K562 (cell line): Measurements from ENCODE around the gene TLE3. TPM values are rescaled to one million over a fixed set of nuclear protein-coding genes. Genes with fewer than 3 reads are reported as not detected.

Source experiments
- ATAC-seq: fragments of 200-7000 bp; cut with Tn5 transposase; 3 replicates; pipeline ENCODE4 v1.9.1; 2020; ENCODE audit warnings: moderate library complexity
- BruUV-seq: library from RNA; stranded (reverse); fragments of 400-500 nt; replicated peaks from 2 replicates; lab custom pipeline; 2021; lab: Mats Ljungman, UMichigan
- CTCF ChIA-PET: fragments of 300-600 bp; formaldehyde crosslinking; extraction: SDS; loops from one replicate; lab custom pipeline; 2021; ENCODE audit warnings: low intra/inter-chr PET ratio; lab: Yijun Ruan, JAX
- POLR2A ChIA-PET: fragments of 300-600, 350-650 bp; sonication (Branson Sonifier 250); formaldehyde crosslinking; extraction: SDS; loops from one replicate; lab custom pipeline; 2021; ENCODE audit warnings: antibody characterized with exemption, inconsistent platforms; lab: Yijun Ruan, JAX
- DNase-seq, 4 experiments: peaks; one replicate each; pipeline versions ENCODE4 v3.0.0 to v3.0.0-alpha.2; 2011 to 2018; ENCODE audit warnings: low spot score in 3 of 4, mixed read lengths in 3 of 4; ENCODE audit errors: extremely low read depth in 1 of 4
- FAIRE-seq: peaks from 2 replicates; lab custom pipeline; 2011; peaks lifted over from hg19 to GRCh38; lab: Jason Lieb, UNC
- H2AFZ ChIP-seq: 2 replicates; pipeline ENCODE4 v1.6.0; 2011; ENCODE audit warnings: low read depth, low read length, control low read depth, inconsistent platforms
- H3K27ac ChIP-seq: fragments of 200-600 bp; 3 replicates; pipeline ENCODE4 v1.8.0; 2011; ENCODE audit warnings: low read depth, mild to moderate bottlenecking, control low read depth, inconsistent platforms, low read length, moderate library complexity, mixed read lengths; ENCODE audit errors: extremely low read depth
- H3K27me3 ChIP-seq, 2 experiments: fragments of 300-600 bp in 1 of 2; 2 replicates in 1 of 2; 3 replicates in 1 of 2; pipeline versions ENCODE4 v1.6.0 to v1.8.0; 2011; ENCODE audit warnings: inconsistent platforms in 2 of 2, low read length in 2 of 2, mild to moderate bottlenecking in 1 of 2, mixed read lengths in 1 of 2, moderate library complexity in 1 of 2; ENCODE audit not compliant: control insufficient read depth in 2 of 2, insufficient read depth in 2 of 2
- H3K36me3 ChIP-seq: fragments of 300-600 bp; 3 replicates; pipeline ENCODE4 v1.8.0; 2011; ENCODE audit warnings: mild to moderate bottlenecking, low read length, inconsistent platforms; ENCODE audit not compliant: control insufficient read depth, insufficient read depth
- H3K4me1 ChIP-seq, 2 experiments: fragments of 200-600 bp in 1 of 2; replicated peaks in 1 of 2; 2 replicates in 1 of 2; 3 replicates in 1 of 2; pipeline versions ENCODE4 v1.5.1 to v1.8.0; 2011; ENCODE audit warnings: inconsistent platforms in 2 of 2, low read length in 2 of 2, mild to moderate bottlenecking in 1 of 2, mixed read lengths in 1 of 2, moderate library complexity in 1 of 2; ENCODE audit not compliant: control insufficient read depth in 2 of 2, insufficient read depth in 2 of 2
- H3K4me2 ChIP-seq: 2 replicates; pipeline ENCODE4 v1.6.1; 2011; ENCODE audit warnings: low read length, control low read depth, inconsistent platforms, mixed read lengths; ENCODE audit not compliant: insufficient read depth
- H3K4me3 ChIP-seq: fragments of 200-600 bp; sonication (generic), shearing (Covaris generic); 2 replicates; pipeline ENCODE4 v1.5.1; 2016; ENCODE audit warnings: control low read depth, inconsistent platforms
- H3K79me2 ChIP-seq: fragments of 200-600 bp; 3 replicates; pipeline ENCODE4 v1.8.0; 2011; ENCODE audit warnings: low read length, inconsistent platforms; ENCODE audit not compliant: control insufficient read depth, insufficient read depth
- H3K9ac ChIP-seq, 2 experiments: 2 replicates each; pipeline versions ENCODE4 v1.6.0 to v1.6.1; 2011; ENCODE audit warnings: low read depth in 2 of 2, low read length in 2 of 2, control low read depth in 1 of 2, inconsistent platforms in 1 of 2, mild to moderate bottlenecking in 1 of 2, mixed read lengths in 1 of 2; ENCODE audit not compliant: insufficient read depth in 1 of 2
- H3K9me1 ChIP-seq: one replicate; pipeline ENCODE4 v1.6.0; 2011; ENCODE audit warnings: inconsistent platforms, mild to moderate bottlenecking, low read length, moderate library complexity; ENCODE audit not compliant: control insufficient read depth, insufficient read depth
- H3K9me3 ChIP-seq: replicated peaks from 2 replicates; pipeline ENCODE4 v1.5.1; 2011; ENCODE audit warnings: low read depth, low read length, inconsistent platforms; ENCODE audit not compliant: control insufficient read depth, insufficient read depth
- H4K20me1 ChIP-seq: replicated peaks from 2 replicates; pipeline ENCODE4 v1.6.1; 2011; ENCODE audit warnings: low read length, inconsistent platforms, mixed read lengths; ENCODE audit not compliant: control insufficient read depth, insufficient read depth
- CLOCK ChIP-seq: fragments of 250-450 bp; sonication (Bioruptor Pico); IDR thresholded peaks from 2 replicates; pipeline ENCODE4 v1.4.0; 2020; ENCODE audit warnings: mild to moderate bottlenecking, moderate library complexity, borderline replicate concordance
- CREB3 ChIP-seq: fragments of 450-650 bp; conservative IDR thresholded peaks from 2 replicates; pipeline ENCODE4 v1.6.1; 2016; ENCODE audit warnings: missing genetic modification characterization, low read depth, mild to moderate bottlenecking, missing compliant biosample characterization, moderate library complexity
- MAFG ChIP-seq: fragments of 450-650 bp; conservative IDR thresholded peaks from 2 replicates; pipeline ENCODE4 v1.6.1; 2016; ENCODE audit warnings: missing genetic modification characterization, missing compliant biosample characterization
- MAX ChIP-seq: sonication (generic); formaldehyde crosslinking; IDR thresholded peaks from 2 replicates; pipeline ENCODE4 v1.9.0; 2022; ENCODE audit warnings: mild to moderate bottlenecking, missing genetic modification reagents
- PBX2 ChIP-seq, 2 experiments: IDR thresholded peaks in 1 of 2; conservative IDR thresholded peaks in 1 of 2; 2 replicates each; pipeline ENCODE4 v1.6.1; 2016; ENCODE audit warnings: low read depth in 2 of 2, mild to moderate bottlenecking in 1 of 2, missing compliant biosample characterization in 1 of 2, missing genetic modification characterization in 1 of 2, moderate library complexity in 1 of 2
- POLR2G ChIP-seq: fragments of 200-400 bp; formaldehyde crosslinking; IDR thresholded peaks from 2 replicates; pipeline ENCODE4 v1.6.1; 2017; ENCODE audit warnings: low read depth, mild to moderate bottlenecking, antibody characterized with exemption, low read length, moderate library complexity
- WGBS: fragments of 100-300 bp; shearing (Covaris generic); methylation state at CpG from one replicate; pipeline ENCODE4 v1.1.6; 2016; ENCODE audit warnings: low coverage, mixed read lengths; ENCODE audit not compliant: insufficient coverage; ENCODE audit errors: missing lambda C conversion rate; 5-methylcytosine and 5-hydroxymethylcytosine counted together
- in situ Hi-C: fragments of 300-500 bp; cut with MboI; formaldehyde crosslinking; loops from 4 replicates; pipeline ENCODE4 v1.15.0; 2018; ENCODE audit warnings: inconsistent platforms, mixed read lengths
- intact Hi-C: fragments of 100-400 bp; cut with micrococcal nuclease; formaldehyde crosslinking; loops from 2 replicates; pipeline ENCODE4 v1.14.2; 2022
- polyA plus RNA-seq, 8 experiments: library from polyadenylated mRNA; depleted of rRNA in 4 of 8; stranded (reverse) in 5 of 8; unstranded in 3 of 8; fragments of >200 nt; fragmentation: Nextera tagmentation in 2 of 8; fragmentation: Illumina TruSeq in 1 of 8; extraction: Ambion mirVana in 2 of 8; extraction: Trizol in 1 of 8; gene quantifications; 2 replicates each; pipeline versions ENCODE4 v1.2.1 to v1.2.3, GENCODE V29; 2011 to 2014; ENCODE audit warnings: inconsistent platforms in 1 of 8, missing spikeins in 1 of 8
- total RNA-seq, 7 experiments: library from RNA; depleted of rRNA in 6 of 7; stranded (reverse); fragments of >200 nt in 6 of 7; fragmentation: Illumina TruSeq in 2 of 7; extraction: Trizol in 2 of 7; gene quantifications; 2 replicates each; pipeline versions ENCODE4 v1.2.1 to v1.2.3, GENCODE V29; 2011 to 2021; ENCODE audit warnings: low replicate concordance in 1 of 7

The TLE3 gene
- total and polyA plus RNA-seq, 9 of the 15 experiments (the other 6 are each of a cell fraction or from before 2014, with no cell fraction given) = 1.5 to 84.2 (median 14.1) TPM

- TF ChIP-seq CLOCK (CRISPR knock-in tag) = no peak
- no peak for TF ChIP-seq MAX
- no peak for TF ChIP-seq POLR2G
- TF ChIP-seq, all 486 proteins: peak for 0
These were observed 35.9 kb downstream of the TLE3 start (continued) for GRCh38 chr15:70061696-70062270.

- FAIRE-seq (no peak), DNase-seq (no peak), ATAC-seq (no peak)
- Histone ChIP-seq H3K9ac (no peak overlapping the region), H3K9me3 (no peaks in the 10 kb centered on the region), H3K4me2 (no peak overlapping the region), H3K79me2 (no peaks in the 10 kb centered on the region), H3K9me1 (no peaks in the 10 kb centered on the region), H3K27me3 (no peaks in the 10 kb centered on the region), H3K27ac (no peak overlapping the region; the same call in 2 of the 3 replicates), H4K20me1 (no peaks in the 10 kb centered on the region), H2AFZ (no peak overlapping the region), H3K4me3 (no peak overlapping the region), H3K4me1 (peaks cover 0 to 3% of the 10 kb centered on the region in 2 experiments; a peak in 1 of 5 replicates), H3K36me3 (peaks cover 97% of the 10 kb centered on the region; the same call in 2 of the 3 replicates)
- POLR2A ChIA-PET = interaction anchor here (0.6 kb wide), 1 partner anchor 39 kb away, joined by 3 read pairs; no protein-coding TSS in a partner anchor
- intact Hi-C loops (no loop called here), in situ Hi-C loops (no loop called here)
- CTCF ChIA-PET = no interaction called here
- WGBS = 80% methylated on average over 7 of the region's 8 CpGs
- no TSS peak for BruUV-seq
- TF ChIP-seq PBX2 (CRISPR knock-in tag; IDR thresholded peaks at IDR 0.05; ENCODE audit: low read depth) = no peak
- TF ChIP-seq PBX2 (tag; conservative IDR thresholded peaks at IDR 0.05; ENCODE audit: low read depth) = 0 out of 2 replicates have a peak, but pooled peaks have one; percentile 15
- TF ChIP-seq MAFG (tag) = 0 out of 2 replicates have a peak, but pooled peaks have one; percentile 21
- TF ChIP-seq CREB3 (tag) = no peak
These were observed 36.8 kb downstream of the TLE3 start for GRCh38 chr15:70060993-70061305.
